ENCODE data around the gene ACAP2.

ACAP2 gene

DNA sequence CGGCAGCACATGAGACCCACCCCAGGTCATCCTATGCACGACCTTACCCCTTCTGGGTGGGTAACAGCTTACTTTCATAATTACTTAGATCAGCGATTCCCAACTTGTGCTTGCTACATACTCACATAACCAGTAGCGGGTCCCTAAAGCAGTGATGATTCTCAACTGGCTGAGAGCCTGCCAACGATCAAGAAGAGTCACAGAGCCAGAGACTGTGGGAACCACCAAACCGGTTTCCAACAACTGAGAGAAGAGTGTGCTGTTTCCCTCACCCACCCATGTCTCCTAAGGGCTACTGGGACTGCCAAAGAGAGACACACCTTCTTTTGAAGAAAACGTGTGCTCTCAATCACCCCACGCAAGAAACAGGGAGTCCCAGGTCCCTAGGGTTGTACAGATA is 159.9 kb downstream of the ACAP2 start:
- TF ChIP-seq PAX5 (IDR thresholded peaks at IDR 0.05; ENCODE audit: insufficient read depth, low read length, severe bottlenecking) = no peak
- no peak for TF ChIP-seq POLR2AphosphoS5 (IDR thresholded peaks at IDR 0.05; ENCODE audit: low read depth, low read length)
- TF ChIP-seq POU2F2 (IDR thresholded peaks at IDR 0.05; ENCODE audit: low read depth, low read length) = no peak
- no peak for TF ChIP-seq POLR2A (IDR thresholded peaks at IDR 0.05; ENCODE audit: low read depth, low read length)
- no peak for TF ChIP-seq TAF1 (IDR thresholded peaks at IDR 0.05; ENCODE audit: low read depth, low read length)
- TF ChIP-seq SPI1 (IDR thresholded peaks at IDR 0.05; ENCODE audit: low read depth, low read length) = no peak
- no peak for DNase-seq (ENCODE audit: insufficient read length, low spot score)
- FAIRE-seq = no peak

DNA sequence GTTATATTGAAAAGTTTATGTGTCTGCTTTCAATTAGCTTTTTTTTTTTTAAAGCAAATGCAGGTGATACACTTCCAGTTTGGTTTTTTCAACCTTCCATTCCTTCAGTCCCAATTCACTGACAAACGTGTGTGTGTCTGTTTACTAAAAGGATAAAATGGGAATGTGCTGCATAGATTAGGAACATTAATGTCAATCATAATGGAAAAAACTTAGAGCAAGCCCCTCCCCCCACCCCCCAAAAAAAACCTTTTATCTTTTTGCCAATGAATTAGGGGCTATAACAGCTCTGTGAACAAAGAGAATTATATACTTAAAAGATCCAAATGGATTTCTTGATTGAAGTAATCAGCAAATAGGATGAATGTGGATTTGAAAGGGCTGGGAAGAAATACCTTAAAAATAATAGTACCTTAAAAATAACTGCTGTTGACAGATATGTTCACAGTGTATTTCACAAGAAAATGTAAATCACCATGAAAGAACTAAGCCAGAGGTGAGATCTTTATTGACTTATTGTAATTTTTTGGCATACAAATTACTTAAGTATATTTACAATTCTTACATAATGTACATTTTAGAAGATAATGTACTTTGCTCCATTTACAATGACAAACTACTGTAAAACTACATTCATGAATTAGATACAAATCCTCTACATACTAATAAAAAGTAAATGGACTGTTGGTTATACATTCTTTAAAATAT is 168.4 kb downstream of the ACAP2 start:
- DNase-seq (ENCODE audit: insufficient read length, low spot score) (no peak), FAIRE-seq (no peak)
- TF ChIP-seq POLR2AphosphoS5 (IDR thresholded peaks at IDR 0.05; ENCODE audit: low read depth, low read length) (no peak), PAX5 (IDR thresholded peaks at IDR 0.05; ENCODE audit: insufficient read depth, low read length, severe bottlenecking) (no peak), TAF1 (IDR thresholded peaks at IDR 0.05; ENCODE audit: low read depth, low read length) (no peak), POU2F2 (IDR thresholded peaks at IDR 0.05; ENCODE audit: low read depth, low read length) (no peak), SPI1 (IDR thresholded peaks at IDR 0.05; ENCODE audit: low read depth, low read length) (no peak), POLR2A (IDR thresholded peaks at IDR 0.05; ENCODE audit: low read depth, low read length) (no peak)

DNA sequence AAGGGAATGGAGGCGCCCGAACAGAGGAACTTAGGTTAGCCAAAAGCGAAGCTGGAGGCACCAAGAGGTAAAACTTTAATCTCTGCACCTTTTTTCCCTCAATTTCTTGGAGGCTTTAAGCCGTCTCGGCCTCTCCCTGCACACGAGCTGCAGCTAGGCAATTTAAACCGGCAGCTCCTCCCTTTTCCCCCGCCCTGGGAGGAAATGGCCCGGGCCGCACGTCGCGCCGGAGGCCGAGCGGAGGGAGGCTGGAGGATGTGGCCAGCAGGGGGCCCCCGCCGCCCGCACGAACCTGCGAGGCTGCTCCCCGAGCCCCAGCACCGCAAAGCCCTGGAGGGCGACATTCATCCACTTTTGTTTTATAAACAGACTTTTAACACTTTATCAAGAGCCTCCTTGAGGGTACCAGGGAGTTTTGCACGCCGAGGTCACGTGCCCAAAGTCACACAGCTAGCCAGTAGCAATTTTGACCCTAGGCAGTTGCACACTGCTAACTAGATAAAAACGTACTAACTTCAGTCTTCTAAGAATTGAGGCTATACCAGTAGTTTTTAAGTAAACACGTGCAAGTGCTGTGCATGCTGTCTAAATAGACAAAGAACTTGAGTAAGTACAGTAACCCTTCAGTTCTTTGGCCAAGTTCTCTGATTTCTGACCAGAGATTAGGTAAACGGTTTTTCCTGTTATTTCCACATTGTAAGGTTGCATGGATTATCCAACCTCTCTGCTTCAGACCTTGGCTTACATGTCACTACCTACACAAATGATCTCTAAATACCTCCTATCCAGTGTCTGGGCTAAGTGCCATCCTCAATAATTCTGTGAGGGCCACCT is 171.2 kb downstream of the ACAP2 start:
- FAIRE-seq (peak; percentile 33), DNase-seq (ENCODE audit: insufficient read length, low spot score) (peak; percentile 78)
- TF ChIP-seq POLR2AphosphoS5 (IDR thresholded peaks at IDR 0.05; ENCODE audit: low read depth, low read length) = no peak; the same call in 1 of the 2 replicates
- TF ChIP-seq POU2F2 (IDR thresholded peaks at IDR 0.05; ENCODE audit: low read depth, low read length) = peak; percentile 66

DNA sequence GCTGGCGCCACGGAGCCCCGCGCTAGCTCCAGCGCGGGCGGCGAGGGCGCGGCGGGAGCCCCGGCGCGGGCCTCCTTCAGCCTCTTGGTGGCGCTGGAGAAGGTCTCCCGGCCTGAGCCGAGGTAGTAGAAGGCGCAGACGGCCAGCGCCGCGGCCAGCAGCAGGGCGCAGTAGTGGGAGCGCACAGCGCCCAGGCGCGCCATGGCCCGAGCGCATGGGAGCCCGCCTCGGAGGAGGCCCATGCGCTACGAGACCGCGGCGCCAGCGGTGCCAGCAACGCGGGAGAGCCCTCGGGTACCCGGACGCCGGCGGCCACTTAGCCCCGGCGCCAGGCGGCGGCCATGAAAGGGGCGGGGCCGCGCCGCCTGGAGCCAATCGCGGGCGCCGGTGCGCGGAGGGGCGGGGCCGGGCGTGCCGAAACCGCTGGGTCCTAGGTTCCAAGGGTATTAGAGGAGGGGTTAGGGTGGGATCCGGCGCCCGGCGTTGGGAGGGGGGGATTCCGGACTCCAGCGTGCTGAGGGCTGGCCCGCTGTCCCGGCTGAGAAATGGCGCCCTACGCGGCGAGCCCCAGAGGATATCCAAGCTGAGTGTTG is 171.9 kb downstream of the ACAP2 start, which contains the start of gene XXYLT1:
Gene XXYLT1, minus strand, starts transcription at position 343 of the 593 bp plus-strand sequence. Its CDS starts 101 bp downstream, at position 242.
- FAIRE-seq (peak; percentile 91), DNase-seq (ENCODE audit: insufficient read length, low spot score) (peak; percentile 81)
- no peak for TF ChIP-seq POLR2A (IDR thresholded peaks at IDR 0.05; ENCODE audit: low read depth, low read length)
- TF ChIP-seq POLR2AphosphoS5 (IDR thresholded peaks at IDR 0.05; ENCODE audit: low read depth, low read length) = no peak
- TF ChIP-seq PAX5 (IDR thresholded peaks at IDR 0.05; ENCODE audit: insufficient read depth, low read length, severe bottlenecking) = no peak
- TF ChIP-seq SPI1 (IDR thresholded peaks at IDR 0.05; ENCODE audit: low read depth, low read length) = no peak
- TF ChIP-seq TAF1 (IDR thresholded peaks at IDR 0.05; ENCODE audit: low read depth, low read length) = no peak
- no peak for TF ChIP-seq POU2F2 (IDR thresholded peaks at IDR 0.05; ENCODE audit: low read depth, low read length)

DNA sequence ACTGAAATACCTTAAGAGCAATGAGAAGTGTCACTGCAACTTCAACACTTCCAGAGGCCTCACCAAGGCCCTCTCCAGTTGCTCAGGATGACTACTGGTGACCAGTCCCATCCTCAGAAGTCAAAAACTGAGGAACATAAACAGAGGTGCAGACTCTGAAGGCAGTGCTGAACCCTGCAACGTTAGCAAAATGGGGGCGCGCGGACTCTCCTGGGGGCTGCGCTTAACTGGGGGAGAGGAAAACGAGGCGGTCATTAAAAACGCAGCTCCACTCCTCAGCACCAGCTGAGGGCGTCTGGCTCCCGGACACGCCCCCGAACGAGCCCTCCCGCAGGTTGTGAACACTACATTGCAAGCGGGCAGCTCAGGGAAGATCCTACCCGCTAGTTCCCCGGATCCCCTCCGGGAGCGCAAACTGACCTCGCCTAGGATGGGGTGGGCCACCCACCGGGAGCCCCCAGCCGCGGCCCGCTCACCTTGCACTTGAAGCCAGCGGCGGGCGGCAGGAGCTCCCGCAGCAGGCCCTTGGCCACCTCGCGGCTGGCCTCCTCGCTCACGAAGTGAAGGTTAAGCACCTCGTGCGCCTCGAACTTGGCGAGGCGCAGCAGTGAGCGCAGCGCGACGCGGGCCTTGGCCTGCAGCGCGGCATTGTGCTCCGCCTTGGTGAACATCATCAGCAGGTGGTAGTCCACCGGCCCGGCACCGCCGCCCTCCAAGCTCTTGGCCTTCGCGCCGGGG is 172.6 kb downstream of the ACAP2 start:
- DNase-seq (ENCODE audit: insufficient read length, low spot score) = no peak
- TF ChIP-seq PAX5 (IDR thresholded peaks at IDR 0.05; ENCODE audit: insufficient read depth, low read length, severe bottlenecking) = no peak
- no peak for TF ChIP-seq SPI1 (IDR thresholded peaks at IDR 0.05; ENCODE audit: low read depth, low read length)
- no peak for TF ChIP-seq POLR2A (IDR thresholded peaks at IDR 0.05; ENCODE audit: low read depth, low read length)
- no peak for TF ChIP-seq TAF1 (IDR thresholded peaks at IDR 0.05; ENCODE audit: low read depth, low read length)
- TF ChIP-seq POLR2AphosphoS5 (IDR thresholded peaks at IDR 0.05; ENCODE audit: low read depth, low read length) = no peak
- no peak for TF ChIP-seq POU2F2 (IDR thresholded peaks at IDR 0.05; ENCODE audit: low read depth, low read length)
- FAIRE-seq = peak; percentile 72

DNA sequence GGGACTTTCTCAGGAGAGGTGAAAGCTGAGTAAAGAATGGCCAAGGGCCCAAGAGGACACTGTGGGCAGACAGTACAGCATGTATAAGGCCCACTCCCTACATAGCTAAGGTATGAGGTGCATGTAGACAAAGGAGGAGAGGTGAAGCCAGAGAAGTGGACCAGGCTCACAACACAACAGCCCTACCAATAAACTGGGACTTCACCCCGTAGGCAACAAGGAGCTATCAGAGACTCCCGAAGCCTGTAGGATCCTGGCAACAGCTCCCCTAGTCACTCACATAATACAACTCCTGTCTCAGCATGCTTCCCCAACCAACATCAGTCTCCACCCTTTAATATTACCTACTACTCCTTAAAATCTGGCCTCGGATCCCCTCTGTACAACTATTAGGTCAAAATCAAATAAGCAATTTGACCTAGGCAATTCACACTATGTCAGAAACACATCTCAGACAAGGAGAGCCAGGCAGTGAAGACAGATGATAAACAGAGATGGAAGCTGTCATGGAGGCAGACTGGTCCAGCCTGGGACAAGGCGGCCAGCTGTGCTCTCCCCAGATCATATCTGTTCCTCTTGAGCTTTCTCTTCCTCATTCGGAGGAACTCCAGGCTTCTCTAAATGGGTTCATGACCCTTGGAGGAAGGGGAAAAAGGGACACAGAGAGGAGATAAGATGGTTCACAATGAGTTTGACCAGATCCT is 173.3 kb downstream of the ACAP2 start:
- FAIRE-seq = no peak
- TF ChIP-seq SPI1 (IDR thresholded peaks at IDR 0.05; ENCODE audit: low read depth, low read length) (0 out of 2 replicates have a peak, but pooled peaks have one; percentile 18), TAF1 (IDR thresholded peaks at IDR 0.05; ENCODE audit: low read depth, low read length) (no peak)
- no peak for DNase-seq (ENCODE audit: insufficient read length, low spot score)

DNA sequence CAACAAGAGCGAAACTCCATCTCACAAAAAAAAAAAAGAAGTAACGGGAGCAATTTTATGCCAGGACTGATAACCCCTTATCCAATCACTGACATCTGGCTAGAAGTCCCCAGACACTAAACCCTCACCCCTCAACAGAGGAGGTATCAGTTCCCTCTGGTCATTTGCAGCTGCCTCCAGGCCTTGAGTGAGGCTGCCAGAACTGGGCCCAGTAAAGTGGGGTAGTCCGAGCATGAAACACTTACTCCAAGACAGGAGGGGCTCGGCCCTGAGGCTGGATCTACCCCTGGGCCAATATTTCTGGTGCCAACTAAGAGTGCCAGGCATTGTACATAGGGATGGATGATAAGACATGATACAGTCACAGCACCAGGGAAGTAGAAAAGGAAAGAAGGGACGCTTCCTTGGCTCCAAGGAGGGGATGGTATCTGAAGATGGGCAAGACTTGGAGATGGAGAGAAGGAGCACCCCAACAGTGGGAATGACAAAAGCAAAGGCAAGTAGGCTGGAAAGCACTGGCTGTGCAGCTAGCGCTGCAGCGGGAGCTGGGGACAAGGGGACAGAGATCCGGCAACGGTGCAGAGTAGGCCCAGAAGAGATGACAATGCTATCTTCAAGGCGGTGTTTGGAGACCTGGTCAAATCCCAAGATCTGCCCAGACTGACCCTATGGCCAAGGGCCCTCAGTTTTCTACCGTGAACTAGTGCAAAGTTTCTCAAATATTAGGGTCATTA is 174.1 kb downstream of the ACAP2 start:
- DNase-seq (ENCODE audit: insufficient read length, low spot score) (no peak), FAIRE-seq (no peak)
- no peak for TF ChIP-seq POLR2AphosphoS5 (IDR thresholded peaks at IDR 0.05; ENCODE audit: low read depth, low read length)
- TF ChIP-seq SPI1 (IDR thresholded peaks at IDR 0.05; ENCODE audit: low read depth, low read length) = peak; percentile 40; the same call in 1 of the 2 replicates

DNA sequence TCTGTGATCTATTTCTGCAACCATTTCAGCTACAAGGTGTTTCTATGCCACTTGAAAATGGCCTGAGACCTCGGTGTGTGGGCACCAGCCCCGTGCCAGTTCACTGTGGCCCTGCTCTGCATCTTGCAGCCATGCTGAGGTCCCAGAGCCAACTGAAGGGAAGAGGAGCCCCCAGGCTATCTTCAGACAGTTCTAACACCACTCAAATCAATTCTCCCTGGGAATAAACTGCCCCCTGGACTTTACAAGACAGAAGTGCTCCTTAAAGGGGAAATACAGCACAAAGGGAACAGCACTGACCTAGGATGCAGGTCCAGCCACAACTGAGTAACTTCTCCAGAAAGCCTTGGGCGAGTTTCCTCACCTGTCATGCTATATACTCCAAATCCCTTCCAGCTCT is 175.7 kb downstream of the ACAP2 start:
- DNase-seq (ENCODE audit: insufficient read length, low spot score) (no peak), FAIRE-seq (no peak)
- TF ChIP-seq PAX5 (IDR thresholded peaks at IDR 0.05; ENCODE audit: insufficient read depth, low read length, severe bottlenecking) (no peak), POU2F2 (IDR thresholded peaks at IDR 0.05; ENCODE audit: low read depth, low read length) (no peak), POLR2A (IDR thresholded peaks at IDR 0.05; ENCODE audit: low read depth, low read length) (no peak), SPI1 (IDR thresholded peaks at IDR 0.05; ENCODE audit: low read depth, low read length) (no peak), TAF1 (IDR thresholded peaks at IDR 0.05; ENCODE audit: low read depth, low read length) (no peak), POLR2AphosphoS5 (IDR thresholded peaks at IDR 0.05; ENCODE audit: low read depth, low read length) (no peak)

Measured in GM12891 (cell line).